Dermis blood vessel endothelial cell (primary cell): Measurements from ENCODE around the gene CLEC2D. TPM values are rescaled to one million over a fixed set of nuclear protein-coding genes. Genes with fewer than 3 reads are reported as not detected.
"Not testable (repeated sequence)": the region's sequence is repeated elsewhere in the genome, so short reads cannot be mapped to it uniquely, and the experiment has no call there.

Source experiments
- DNase-seq: peaks from one replicate; pipeline ENCODE4 v3.0.0; 2010
- total RNA-seq: library from RNA; depleted of rRNA; stranded (reverse); fragments of >200 nt; gene quantifications from 2 replicates; pipeline ENCODE4 v1.2.3, GENCODE V29; 2014

The CLEC2D gene
- total RNA-seq = 1.2 and 2.4 TPM in 2 replicates

- DNase-seq = no peak
Measured at GRCh38 chr12:9669534-9669933, at the start of gene CLEC2D. Gene CLEC2D (plus strand): TSS chr12:9669713. CDS start chr12:9669735, 22 bp downstream.

- DNase-seq = no peak
Measured at GRCh38 chr12:9625019-9625418, 44.5 kb upstream of the CLEC2D start.

GRCh38 chr12:9626291-9626690, 43.2 kb upstream of the CLEC2D start:
- DNase-seq = no peak

- no peak for DNase-seq
Measured at GRCh38 chr12:9626821-9627220, 42.7 kb upstream of the CLEC2D start.

- no peak for DNase-seq
Measured at GRCh38 chr12:9632766-9633165, 36.7 kb upstream of the CLEC2D start.

- DNase-seq = peak; percentile 80
Measured at GRCh38 chr12:9634177-9634803, 35.2 kb upstream of the CLEC2D start.

GRCh38 chr12:9634969-9635754, 34.4 kb upstream of the CLEC2D start:
- DNase-seq = no peak

GRCh38 chr12:9636150-9636850, 33.2 kb upstream of the CLEC2D start:
- no peak for DNase-seq

- no peak for DNase-seq
Measured at GRCh38 chr12:9636851-9637206, 32.7 kb upstream of the CLEC2D start.

- no peak for DNase-seq
Measured at GRCh38 chr12:9640024-9640423, 29.5 kb upstream of the CLEC2D start.

GRCh38 chr12:9642606-9643265, 26.8 kb upstream of the CLEC2D start:
- no peak for DNase-seq

GRCh38 chr12:9643266-9643660, 26.2 kb upstream of the CLEC2D start:
- no peak for DNase-seq

GRCh38 chr12:9644985-9645551, 24.4 kb upstream of the CLEC2D start:
- not testable (repeated sequence) for DNase-seq

- DNase-seq = peak; percentile 28
Measured at GRCh38 chr12:9646794-9647781, 22.4 kb upstream of the CLEC2D start.

- DNase-seq = peak; percentile 58
Measured at GRCh38 chr12:9647825-9648700, 21.4 kb upstream of the CLEC2D start.

GRCh38 chr12:9648701-9649531, 20.6 kb upstream of the CLEC2D start:
- DNase-seq = no peak

- no peak for DNase-seq
Measured at GRCh38 chr12:9649532-9649940, 20.0 kb upstream of the CLEC2D start.

- no peak for DNase-seq
Measured at GRCh38 chr12:9650151-9650576, 19.3 kb upstream of the CLEC2D start.

- DNase-seq = peak; percentile 67
Measured at GRCh38 chr12:9651265-9651729, 18.2 kb upstream of the CLEC2D start.
